Cardiac muscle cell (in vitro differentiated cells and primary cell): ENCODE data around the gene CTNNA2. TPM values are rescaled to one million over a fixed set of nuclear protein-coding genes. Genes with fewer than 3 reads are reported as not detected.

Source experiments
- DNase-seq, 2 donors: peaks; one replicate each; pipeline versions ENCODE4 v3.0.0 to v3.0.0-alpha.2; 2010 to 2017; ENCODE audit warnings: low read depth in 1 of 2, low spot score in 1 of 2
- H3K27ac ChIP-seq: fragments of 200-600 bp; sonication (generic); 2 replicates; pipeline ENCODE4 v1.5.1; 2016
- H3K27me3 ChIP-seq: fragments of 200-600 bp; sonication (generic); 2 replicates; pipeline ENCODE4 v1.6.0; 2016; ENCODE audit warnings: control low read depth
- H3K36me3 ChIP-seq: fragments of 200-600 bp; sonication (generic); 2 replicates; pipeline ENCODE4 v1.5.1; 2016; ENCODE audit warnings: control low read depth
- H3K4me1 ChIP-seq: fragments of 200-600 bp; sonication (generic); 2 replicates; pipeline ENCODE4 v1.8.1; 2017; ENCODE audit warnings: low read depth, mild to moderate bottlenecking, mixed run types
- H3K4me3 ChIP-seq: fragments of 200-600 bp; sonication (generic); 2 replicates; pipeline ENCODE4 v1.5.1; 2016; ENCODE audit warnings: mild to moderate bottlenecking
- H3K9me3 ChIP-seq: fragments of 200-600 bp; sonication (generic); 2 replicates; pipeline ENCODE4 v1.5.1; 2017; ENCODE audit warnings: low read depth, mild to moderate bottlenecking, control low read depth
- CTCF ChIP-seq: IDR thresholded peaks from 2 replicates; pipeline ENCODE4 v1.5.1; 2012; ENCODE audit warnings: low read depth, mild to moderate bottlenecking, low read length
- polyA plus RNA-seq: library from polyadenylated mRNA; unstranded; fragments of >200 nt; fragmentation: Nextera tagmentation; extraction: Ambion mirVana; gene quantifications from 2 replicates; pipeline ENCODE4 v1.2.1, GENCODE V29; 2016
- total RNA-seq: library from RNA; depleted of rRNA; stranded (reverse); fragments of >200 nt; gene quantifications from 2 replicates; pipeline ENCODE4 v1.2.3, GENCODE V29; 2016

The CTNNA2 gene
- total and polyA plus RNA-seq, 2 experiments from 2014 or later: 7.4 to 17.4 TPM

- no peak for TF ChIP-seq CTCF
- Histone ChIP-seq H3K36me3 (no peaks in the 10 kb centered on the region), H3K9me3 (no peaks in the 10 kb centered on the region), H3K27me3 (no peaks in the 10 kb centered on the region), H3K27ac (no peak overlapping the region), H3K4me1 (no peaks in the 10 kb centered on the region), H3K4me3 (no peak overlapping the region)
- no peak for DNase-seq
Measured at GRCh38 chr2:79796641-79797040, 283.8 kb downstream of the CTNNA2 start.

GRCh38 chr2:79798776-79799175 is 285.9 kb downstream of the CTNNA2 start:
- TF ChIP-seq CTCF: no peak
- Histone ChIP-seq H3K4me1 (no peaks in the 10 kb centered on the region), H3K4me3 (no peak overlapping the region), H3K36me3 (no peaks in the 10 kb centered on the region), H3K9me3 (no peaks in the 10 kb centered on the region), H3K27ac (no peak overlapping the region), H3K27me3 (no peaks in the 10 kb centered on the region)
- DNase-seq: no peak

- no peaks in the 10 kb centered on the region for H3K27me3 ChIP-seq
Measured at GRCh38 chr2:79799729-79800128, 286.9 kb downstream of the CTNNA2 start.

GRCh38 chr2:79801082-79801481 is 288.2 kb downstream of the CTNNA2 start:
- no peak overlapping the region for H3K27ac ChIP-seq

More at GRCh38 chr2:79799729-79800128, 286.9 kb downstream of the CTNNA2 start:
- TF ChIP-seq CTCF: no peak
- Histone ChIP-seq H3K27ac (no peak overlapping the region), H3K36me3 (no peaks in the 10 kb centered on the region), H3K4me3 (no peak overlapping the region), H3K9me3 (no peaks in the 10 kb centered on the region), H3K4me1 (no peaks in the 10 kb centered on the region)
- DNase-seq: no peak

GRCh38 chr2:79817288-79817687 is 304.4 kb downstream of the CTNNA2 start:
- no peak overlapping the region for H3K4me3 ChIP-seq
- DNase-seq: no peak
- H3K27me3 ChIP-seq: no peaks in the 10 kb centered on the region
- TF ChIP-seq CTCF: no peak
- H3K4me1 ChIP-seq: no peaks in the 10 kb centered on the region
- no peaks in the 10 kb centered on the region for H3K36me3 ChIP-seq
- no peaks in the 10 kb centered on the region for H3K9me3 ChIP-seq
- H3K27ac ChIP-seq: no peak overlapping the region

More at GRCh38 chr2:79801082-79801481, 288.2 kb downstream of the CTNNA2 start:
- no peaks in the 10 kb centered on the region for H3K4me1 ChIP-seq
- DNase-seq: no peak
- no peak overlapping the region for H3K4me3 ChIP-seq
- TF ChIP-seq CTCF: no peak
- H3K27me3 ChIP-seq: no peaks in the 10 kb centered on the region
- no peaks in the 10 kb centered on the region for H3K9me3 ChIP-seq
- no peaks in the 10 kb centered on the region for H3K36me3 ChIP-seq

GRCh38 chr2:79820281-79820680 is 307.4 kb downstream of the CTNNA2 start:
- DNase-seq: no peak
- Histone ChIP-seq H3K27me3 (no peaks in the 10 kb centered on the region), H3K36me3 (no peaks in the 10 kb centered on the region), H3K27ac (no peak overlapping the region), H3K9me3 (no peaks in the 10 kb centered on the region), H3K4me3 (no peak overlapping the region), H3K4me1 (no peaks in the 10 kb centered on the region)
- TF ChIP-seq CTCF: no peak
